ENCODE results near the gene RELA.
"Not testable (repeated sequence)": the region's sequence is repeated elsewhere in the genome, so short reads cannot be mapped to it uniquely, and the experiment has no call there.

The RELA gene

GRCh38 chr11:65672180-65672860 lies 9.6 kb upstream of the RELA start:
- Histone ChIP-seq H3K27ac (ENCODE audit: low read length) (no peak overlapping the region), H3K9me3 (ENCODE audit: insufficient read depth, low read length) (no peaks in the 10 kb centered on the region), H3K27me3 (ENCODE audit: low read depth, low read length) (no peaks in the 10 kb centered on the region), H3K79me2 (ENCODE audit: low read length) (no peaks in the 10 kb centered on the region), H3K4me1 (ENCODE audit: low read length) (peaks cover 8% of the 10 kb centered on the region), H3K9ac (ENCODE audit: low read length) (no peak overlapping the region), H2AFZ (ENCODE audit: low read depth, low read length) (no peak overlapping the region), H3K4me2 (ENCODE audit: low read length) (no peak overlapping the region), H4K20me1 (ENCODE audit: insufficient read depth, low read length) (no peaks in the 10 kb centered on the region), H3K4me3 (ENCODE audit: low read length) (no peak overlapping the region), H3K36me3 (replicated peaks; ENCODE audit: low read depth, low read length) (no peaks in the 10 kb centered on the region)
- TF ChIP-seq CTCF (IDR thresholded peaks at IDR 0.05; ENCODE audit: low read depth, low read length) (no peak), EZH2phosphoT487 (IDR thresholded peaks at IDR 0.05; ENCODE audit: low read depth) (no peak)

- Histone ChIP-seq H3K27ac (ENCODE audit: low read length) (peak overlapping the region; percentile 89), H3K27me3 (ENCODE audit: low read depth, low read length) (no peaks in the 10 kb centered on the region), H3K36me3 (replicated peaks; ENCODE audit: low read depth, low read length) (peaks cover 24% of the 10 kb centered on the region), H3K4me2 (ENCODE audit: low read length) (peak overlapping the region; percentile 73), H3K79me2 (ENCODE audit: low read length) (peaks cover 22% of the 10 kb centered on the region), H3K4me3 (ENCODE audit: low read length) (peak overlapping the region; percentile 97), H4K20me1 (ENCODE audit: insufficient read depth, low read length) (peaks cover 4% of the 10 kb centered on the region; the same call in 1 of the 2 replicates), H3K4me1 (ENCODE audit: low read length) (peaks cover 11% of the 10 kb centered on the region), H3K9me3 (ENCODE audit: insufficient read depth, low read length) (no peaks in the 10 kb centered on the region), H3K9ac (ENCODE audit: low read length) (peak overlapping the region; percentile 87), H2AFZ (ENCODE audit: low read depth, low read length) (peak overlapping the region; percentile 2; the same call in 1 of the 2 replicates)
- no peak for TF ChIP-seq EZH2phosphoT487 (IDR thresholded peaks at IDR 0.05; ENCODE audit: low read depth)
- no peak for TF ChIP-seq CTCF (IDR thresholded peaks at IDR 0.05; ENCODE audit: low read depth, low read length)
These were observed 1.0 kb upstream of the RELA start for GRCh38 chr11:65663639-65664200.

- Histone ChIP-seq H3K4me2 (ENCODE audit: low read length) (peak overlapping the region; percentile 95), H3K27me3 (ENCODE audit: low read depth, low read length) (no peaks in the 10 kb centered on the region), H3K27ac (ENCODE audit: low read length) (peak overlapping the region; percentile 89), H3K79me2 (ENCODE audit: low read length) (peaks cover 22% of the 10 kb centered on the region), H3K9me3 (ENCODE audit: insufficient read depth, low read length) (no peaks in the 10 kb centered on the region), H3K9ac (ENCODE audit: low read length) (peak overlapping the region; percentile 95), H3K36me3 (replicated peaks; ENCODE audit: low read depth, low read length) (peaks cover 38% of the 10 kb centered on the region), H3K4me1 (ENCODE audit: low read length) (peaks cover 11% of the 10 kb centered on the region), H2AFZ (ENCODE audit: low read depth, low read length) (no peak overlapping the region), H4K20me1 (ENCODE audit: insufficient read depth, low read length) (peaks cover 4% of the 10 kb centered on the region; the same call in 1 of the 2 replicates), H3K4me3 (ENCODE audit: low read length) (peak overlapping the region; percentile 97)
- TF ChIP-seq EZH2phosphoT487 (IDR thresholded peaks at IDR 0.05; ENCODE audit: low read depth): no peak
These were observed 393 bp downstream of the RELA start for GRCh38 chr11:65662247-65662798.

- no peak for TF ChIP-seq CTCF (IDR thresholded peaks at IDR 0.05; ENCODE audit: low read depth, low read length)
- TF ChIP-seq EZH2phosphoT487 (IDR thresholded peaks at IDR 0.05; ENCODE audit: low read depth): no peak
- Histone ChIP-seq H3K79me2 (ENCODE audit: low read length) (peaks cover 22% of the 10 kb centered on the region), H3K4me2 (ENCODE audit: low read length) (peak overlapping the region; percentile 95), H3K9me3 (ENCODE audit: insufficient read depth, low read length) (no peaks in the 10 kb centered on the region), H4K20me1 (ENCODE audit: insufficient read depth, low read length) (peaks cover 4% of the 10 kb centered on the region; the same call in 1 of the 2 replicates), H3K27me3 (ENCODE audit: low read depth, low read length) (no peaks in the 10 kb centered on the region), H3K9ac (ENCODE audit: low read length) (peak overlapping the region; percentile 95), H2AFZ (ENCODE audit: low read depth, low read length) (no peak overlapping the region), H3K36me3 (replicated peaks; ENCODE audit: low read depth, low read length) (peaks cover 43% of the 10 kb centered on the region), H3K27ac (ENCODE audit: low read length) (peak overlapping the region; percentile 89), H3K4me3 (ENCODE audit: low read length) (peak overlapping the region; percentile 97), H3K4me1 (ENCODE audit: low read length) (peaks cover 11% of the 10 kb centered on the region)
These were observed 993 bp downstream of the RELA start for GRCh38 chr11:65661599-65662246.

- H3K9me3 ChIP-seq (ENCODE audit: insufficient read depth, low read length); H3K9ac ChIP-seq (ENCODE audit: low read length); H3K27me3 ChIP-seq (ENCODE audit: low read depth, low read length); H4K20me1 ChIP-seq (ENCODE audit: insufficient read depth, low read length); H2AFZ ChIP-seq (ENCODE audit: low read depth, low read length); H3K27ac ChIP-seq (ENCODE audit: low read length); H3K4me3 ChIP-seq (ENCODE audit: low read length): not testable (repeated sequence)
- H3K36me3 ChIP-seq (replicated peaks; ENCODE audit: low read depth, low read length): peaks cover 49% of the 10 kb centered on the region
- H3K79me2 ChIP-seq (ENCODE audit: low read length): peaks cover 22% of the 10 kb centered on the region
- H3K4me1 ChIP-seq (ENCODE audit: low read length): peaks cover 11% of the 10 kb centered on the region
- peak overlapping the region; percentile 95; the same call in 1 of the 2 replicates for H3K4me2 ChIP-seq (ENCODE audit: low read length)
These were observed 1.8 kb downstream of the RELA start for GRCh38 chr11:65660908-65661307.
